ENCODE results near the gene CMTM4.

GRCh38 chr16:66714654-66715307 is 18.2 kb upstream of the CMTM4 start:
- TF ChIP-seq POLR2AphosphoS5 (IDR thresholded peaks at IDR 0.05) (no peak), CTCF (IDR thresholded peaks at IDR 0.05) (no peak), POLR2A (IDR thresholded peaks at IDR 0.05) (no peak), EP300 (IDR thresholded peaks at IDR 0.05) (no peak)

Data from sigmoid colon (tissue), 4 donors.